GM19239 (cell line): ENCODE measurements around the gene CXCL6.

ENCODE experiments used
- DNase-seq: peaks from one replicate; pipeline ENCODE4 v3.0.0; 2011; ENCODE audit warnings: low spot score; ENCODE audit not compliant: insufficient read length
- FAIRE-seq: peaks from 2 replicates; lab custom pipeline; 2011; peaks lifted over from hg19 to GRCh38; lab: Jason Lieb, UNC

CXCL6 gene

DNA sequence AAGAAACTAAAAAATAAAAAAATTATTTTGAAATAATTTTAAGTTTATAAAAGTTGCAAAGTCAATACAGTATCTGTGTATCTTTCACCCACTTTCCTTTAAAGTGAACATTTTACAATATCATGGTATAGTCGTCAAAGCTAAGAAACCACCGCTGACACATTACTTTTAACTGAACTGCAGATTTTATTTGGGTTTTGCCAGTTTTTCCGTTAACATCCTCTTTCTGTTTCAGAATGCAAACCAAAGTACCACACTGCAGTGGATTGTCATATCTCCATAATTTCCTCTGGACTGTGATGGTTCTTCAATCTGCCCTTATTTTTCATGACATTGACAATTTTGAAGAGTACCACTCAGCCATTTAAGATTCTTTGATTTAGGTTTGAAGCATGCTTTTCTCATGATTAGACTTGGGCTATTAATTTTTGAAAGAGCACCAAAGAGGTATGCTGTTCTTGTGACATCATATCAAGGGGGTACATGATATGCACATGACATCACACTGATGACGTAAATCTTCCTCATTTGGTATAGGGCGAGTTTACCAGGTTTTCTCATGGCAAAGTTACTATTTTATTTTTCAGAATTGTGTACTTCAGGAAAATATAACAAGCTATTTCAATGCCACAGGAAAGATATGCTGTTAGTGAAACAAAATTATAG, 29.1 kb downstream of the CXCL6 start:
- no peak for DNase-seq
- no peak for FAIRE-seq

DNA sequence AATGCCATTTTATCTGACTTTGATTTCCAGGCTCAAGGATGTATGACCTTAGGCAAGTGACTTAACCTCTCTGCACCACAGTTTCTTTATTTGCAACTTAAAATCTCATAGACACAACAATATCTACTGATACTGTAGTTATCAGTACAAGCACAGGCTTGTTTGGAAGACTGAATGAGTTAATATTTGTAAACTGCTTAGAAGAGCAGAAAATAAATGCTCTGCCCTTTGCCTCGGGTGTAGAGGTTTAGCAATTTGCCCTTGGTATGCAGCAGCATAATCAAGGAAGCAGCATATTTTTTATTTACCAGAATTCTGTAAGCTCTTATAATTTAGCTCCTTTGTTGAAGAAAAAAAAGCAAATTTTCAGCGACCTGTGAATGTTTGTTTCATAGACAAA, 29.8 kb downstream of the CXCL6 start:
- FAIRE-seq (no peak), DNase-seq (no peak)

DNA sequence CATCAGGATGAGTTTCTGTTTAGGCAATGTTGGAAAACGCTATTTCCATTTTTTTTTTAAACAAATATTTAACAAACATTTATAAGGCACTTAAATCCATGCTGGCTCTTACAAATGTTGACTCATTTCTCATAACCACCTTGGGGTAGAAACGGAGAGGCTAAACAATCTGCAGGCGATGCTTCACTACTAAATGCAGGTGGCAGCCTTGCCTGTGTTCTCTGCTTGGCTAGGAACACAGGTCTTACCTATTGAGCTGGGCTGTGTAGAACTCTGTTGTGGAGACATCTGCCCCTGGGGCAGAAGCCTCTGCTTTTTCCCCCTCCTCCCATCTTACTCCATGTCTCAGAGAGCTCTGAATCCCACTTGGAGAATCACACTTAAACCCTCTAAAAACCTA, 31.3 kb downstream of the CXCL6 start:
- DNase-seq (no peak), FAIRE-seq (no peak)

DNA sequence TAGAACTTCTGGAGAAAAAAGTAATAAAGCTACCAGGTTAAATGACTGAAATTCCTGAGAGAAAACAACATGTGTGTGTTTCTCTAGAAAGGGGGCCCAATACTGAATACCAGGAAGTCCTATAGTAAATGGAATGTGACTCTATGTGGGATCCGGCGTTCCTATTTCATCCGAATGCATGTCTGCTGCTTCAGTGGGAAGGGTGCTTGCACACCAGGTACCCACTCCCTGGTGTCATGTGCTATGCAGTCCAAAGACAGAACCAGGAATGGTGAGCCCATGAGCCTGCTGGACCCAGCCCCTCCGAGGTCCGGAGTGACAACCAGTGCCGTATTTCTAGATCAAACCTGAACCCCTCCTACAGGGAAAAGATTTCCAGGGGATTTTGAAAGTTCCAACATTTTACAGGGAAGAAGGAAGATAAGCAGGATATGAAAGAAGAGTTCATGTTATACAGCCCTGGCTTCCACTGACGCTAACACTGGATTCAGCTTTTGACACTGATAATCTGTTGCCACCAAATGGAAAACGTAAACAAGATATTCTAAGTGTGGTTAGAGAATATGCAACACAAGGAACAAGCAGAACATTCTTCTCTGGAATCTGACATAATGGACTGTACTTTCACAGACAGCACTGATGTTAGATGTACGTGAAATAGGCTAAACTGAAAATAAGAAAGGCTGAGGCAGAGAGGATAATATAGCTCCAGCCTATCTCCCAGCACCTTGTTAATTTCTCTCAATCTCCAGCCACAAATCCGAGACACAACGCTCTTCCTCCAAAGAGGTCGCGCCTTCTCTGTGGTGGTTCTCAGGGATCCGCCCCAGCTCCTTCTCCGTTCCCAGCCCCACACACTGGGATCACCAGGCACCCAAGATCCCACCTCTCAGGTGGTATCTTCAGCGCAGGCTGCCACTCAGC, 32.0 kb downstream of the CXCL6 start:
- FAIRE-seq (peak; percentile 4), DNase-seq (no peak)

DNA sequence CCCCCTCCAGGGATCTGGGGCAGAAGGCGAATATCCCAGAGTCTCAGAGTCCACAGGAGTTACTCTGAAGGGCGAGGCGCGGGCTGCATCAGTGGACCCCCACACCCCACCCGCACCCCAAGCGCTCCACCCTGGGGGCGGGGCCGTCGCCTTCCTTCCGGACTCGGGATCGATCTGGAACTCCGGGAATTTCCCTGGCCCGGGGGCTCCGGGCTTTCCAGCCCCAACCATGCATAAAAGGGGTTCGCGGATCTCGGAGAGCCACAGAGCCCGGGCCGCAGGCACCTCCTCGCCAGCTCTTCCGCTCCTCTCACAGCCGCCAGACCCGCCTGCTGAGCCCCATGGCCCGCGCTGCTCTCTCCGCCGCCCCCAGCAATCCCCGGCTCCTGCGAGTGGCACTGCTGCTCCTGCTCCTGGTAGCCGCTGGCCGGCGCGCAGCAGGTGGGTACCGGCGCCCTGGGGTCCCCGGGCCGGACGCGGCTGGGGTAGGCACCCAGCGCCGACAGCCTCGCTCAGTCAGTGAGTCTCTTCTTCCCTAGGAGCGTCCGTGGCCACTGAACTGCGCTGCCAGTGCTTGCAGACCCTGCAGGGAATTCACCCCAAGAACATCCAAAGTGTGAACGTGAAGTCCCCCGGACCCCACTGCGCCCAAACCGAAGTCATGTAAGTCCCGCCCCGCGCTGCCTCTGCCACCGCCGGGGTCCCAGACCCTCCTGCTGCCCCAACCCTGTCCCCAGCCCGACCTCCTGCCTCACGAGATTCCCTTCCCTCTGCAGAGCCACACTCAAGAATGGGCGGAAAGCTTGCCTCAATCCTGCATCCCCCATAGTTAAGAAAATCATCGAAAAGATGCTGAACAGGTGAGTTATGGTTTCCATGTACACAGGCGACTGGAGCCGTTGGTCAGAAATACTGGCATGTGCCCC, 32.9 kb downstream of the CXCL6 start, which contains the start of gene CXCL1:
Gene CXCL1, plus strand, starts transcription at position 264 of the 926 bp plus-strand sequence. Its CDS starts 78 bp downstream, at position 342.
- FAIRE-seq, result no peak
- no peak for DNase-seq

DNA sequence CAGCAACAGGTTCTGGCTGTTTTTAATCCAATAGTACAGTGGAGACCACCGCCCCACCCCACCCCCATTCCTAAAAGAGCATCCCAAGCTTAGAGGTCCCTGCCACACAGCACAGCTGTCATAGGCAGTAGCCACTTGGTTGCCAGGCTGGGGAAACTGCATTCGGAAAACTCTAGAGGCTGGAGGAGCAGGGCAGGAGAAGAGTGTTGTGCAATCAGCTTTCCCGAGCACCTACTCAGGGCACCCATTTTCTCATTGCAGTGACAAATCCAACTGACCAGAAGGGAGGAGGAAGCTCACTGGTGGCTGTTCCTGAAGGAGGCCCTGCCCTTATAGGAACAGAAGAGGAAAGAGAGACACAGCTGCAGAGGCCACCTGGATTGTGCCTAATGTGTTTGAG, 33.8 kb downstream of the CXCL6 start:
- no peak for FAIRE-seq
- DNase-seq, result no peak

DNA sequence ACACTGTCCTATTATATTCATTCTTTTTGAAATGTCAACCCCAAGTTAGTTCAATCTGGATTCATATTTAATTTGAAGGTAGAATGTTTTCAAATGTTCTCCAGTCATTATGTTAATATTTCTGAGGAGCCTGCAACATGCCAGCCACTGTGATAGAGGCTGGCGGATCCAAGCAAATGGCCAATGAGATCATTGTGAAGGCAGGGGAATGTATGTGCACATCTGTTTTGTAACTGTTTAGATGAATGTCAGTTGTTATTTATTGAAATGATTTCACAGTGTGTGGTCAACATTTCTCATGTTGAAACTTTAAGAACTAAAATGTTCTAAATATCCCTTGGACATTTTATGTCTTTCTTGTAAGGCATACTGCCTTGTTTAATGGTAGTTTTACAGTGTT, 34.3 kb downstream of the CXCL6 start:
- DNase-seq, result no peak
- peak; percentile 76 for FAIRE-seq

DNA sequence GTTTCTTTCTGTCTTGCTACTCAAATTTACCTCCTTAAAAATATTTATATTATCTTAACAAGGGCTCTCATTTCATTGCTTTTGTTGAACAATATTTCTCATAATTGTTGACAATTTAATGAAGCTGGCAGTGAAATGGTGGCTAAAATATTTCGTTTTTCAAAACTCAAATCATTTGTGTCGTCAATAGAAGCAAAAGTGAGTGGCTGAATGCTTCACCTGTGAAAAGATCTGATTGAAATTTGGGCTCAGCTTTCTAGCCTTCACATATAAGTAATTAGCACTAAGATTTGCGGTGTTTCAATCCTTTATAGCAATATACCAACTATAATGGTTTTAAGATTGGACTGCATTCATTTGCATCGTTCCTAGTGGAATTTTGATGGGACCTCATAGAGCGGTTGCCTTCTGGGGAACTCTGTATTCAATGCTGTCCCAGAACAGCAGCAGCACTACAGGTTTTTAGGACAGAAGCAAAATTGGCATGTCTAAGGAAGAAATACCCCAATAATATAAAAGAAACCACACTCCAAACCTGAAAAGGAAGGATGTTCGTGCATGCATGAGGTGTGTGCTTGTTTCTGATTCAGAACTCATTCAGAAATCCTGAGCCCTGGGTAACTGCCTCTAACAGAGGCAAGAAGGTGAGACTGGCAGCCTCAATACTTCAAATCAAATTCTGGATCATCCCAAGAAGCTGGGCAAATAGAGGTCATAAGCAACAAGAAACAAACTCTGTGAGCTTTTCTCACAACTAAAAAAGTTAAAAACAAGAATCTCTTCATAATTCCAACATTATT, 35.2 kb downstream of the CXCL6 start:
- DNase-seq, result no peak
- no peak for FAIRE-seq

DNA sequence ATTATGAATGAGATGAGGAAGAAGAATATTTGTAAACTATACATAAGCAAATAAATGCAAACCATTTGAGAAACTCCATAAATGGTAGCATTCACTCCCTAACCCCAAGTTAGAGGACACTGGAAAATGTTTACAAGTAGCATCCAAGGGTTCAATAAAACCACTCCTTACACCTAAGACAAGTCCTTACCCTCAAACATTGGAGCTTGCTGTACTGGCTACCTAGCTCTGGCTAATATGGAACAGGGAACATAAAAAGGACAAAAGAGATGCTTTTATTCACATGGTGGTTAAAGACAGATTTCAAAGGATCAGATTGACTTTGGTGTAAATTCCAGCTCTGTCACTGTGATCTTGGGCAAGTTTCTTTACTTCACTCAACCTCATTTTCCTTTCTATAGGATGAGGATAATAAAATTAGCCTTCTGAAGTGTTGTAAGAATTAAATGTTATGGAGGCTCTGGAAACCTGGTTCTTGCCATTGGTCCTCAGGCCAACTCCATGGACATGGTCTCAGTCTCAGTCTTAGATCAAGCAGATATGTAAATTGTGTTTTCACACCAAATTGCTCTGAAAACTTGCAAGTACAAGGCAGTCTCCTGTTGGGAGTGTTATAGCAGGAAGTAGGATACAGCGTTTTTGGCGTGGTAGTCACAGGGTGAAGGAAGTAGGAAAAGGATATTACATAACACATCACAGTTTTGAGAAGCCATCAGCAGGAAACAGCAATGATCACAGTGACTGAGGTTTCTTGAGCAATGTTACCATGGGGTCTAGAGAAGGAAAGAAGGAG, 36.0 kb downstream of the CXCL6 start:
- DNase-seq, result no peak
- FAIRE-seq, result no peak

DNA sequence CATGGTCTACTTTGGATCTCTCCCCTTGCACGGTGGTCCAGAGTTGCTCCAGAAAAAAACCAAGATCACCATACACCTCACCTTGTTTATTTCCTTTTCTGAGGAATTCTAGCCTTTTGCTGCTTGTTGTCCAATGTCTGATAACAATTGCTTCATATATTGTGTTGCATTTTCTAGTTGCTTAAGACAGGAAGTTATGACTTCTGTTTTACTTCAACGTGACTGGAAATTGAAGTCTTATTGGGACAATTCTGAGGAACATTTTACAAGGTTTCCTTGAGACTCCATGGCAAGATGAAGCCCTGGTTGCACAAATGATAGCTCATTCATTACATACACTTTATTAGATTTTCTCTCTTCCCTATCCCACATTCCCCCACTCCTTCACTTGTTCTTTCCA, 37.9 kb downstream of the CXCL6 start:
- FAIRE-seq (no peak), DNase-seq (no peak)

DNA sequence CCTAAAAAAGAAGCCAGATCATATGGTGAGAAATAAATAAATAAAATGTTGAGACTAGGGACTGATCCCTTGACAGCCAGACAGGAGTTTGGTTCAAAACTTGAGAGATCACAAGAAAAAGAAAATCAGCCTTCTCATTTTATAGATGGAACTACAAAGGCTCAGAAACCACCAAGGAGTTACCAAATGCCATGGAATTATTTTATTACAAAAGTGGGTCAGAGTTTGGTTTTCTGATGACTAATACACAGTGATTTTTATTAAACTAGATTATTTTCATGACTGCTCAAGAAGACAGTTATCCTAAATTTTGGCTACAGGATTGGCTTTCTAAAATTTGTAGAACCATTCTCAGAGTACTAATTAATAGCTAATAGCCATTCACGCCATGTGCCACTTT, 38.9 kb downstream of the CXCL6 start:
- DNase-seq (no peak), FAIRE-seq (no peak)

DNA sequence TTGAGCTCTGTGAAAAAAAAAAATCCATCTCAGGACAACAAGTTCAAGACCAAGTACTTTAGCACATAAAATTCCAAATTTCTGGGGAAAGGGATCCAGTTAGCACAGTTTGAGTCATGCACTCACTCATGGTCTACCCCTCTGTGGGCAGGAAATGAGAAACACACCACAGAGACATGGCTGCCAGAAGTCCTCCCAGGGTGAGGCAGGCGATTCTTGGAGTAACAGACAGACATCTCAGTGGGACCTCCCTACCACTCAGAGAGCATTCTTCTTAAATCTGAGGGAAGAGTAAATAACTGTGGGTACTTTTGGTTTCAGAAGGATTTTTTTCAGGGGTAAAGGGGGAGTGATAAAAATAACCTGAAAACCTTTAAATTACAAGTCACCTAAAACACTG, 46.8 kb downstream of the CXCL6 start:
- FAIRE-seq (no peak), DNase-seq (no peak)

DNA sequence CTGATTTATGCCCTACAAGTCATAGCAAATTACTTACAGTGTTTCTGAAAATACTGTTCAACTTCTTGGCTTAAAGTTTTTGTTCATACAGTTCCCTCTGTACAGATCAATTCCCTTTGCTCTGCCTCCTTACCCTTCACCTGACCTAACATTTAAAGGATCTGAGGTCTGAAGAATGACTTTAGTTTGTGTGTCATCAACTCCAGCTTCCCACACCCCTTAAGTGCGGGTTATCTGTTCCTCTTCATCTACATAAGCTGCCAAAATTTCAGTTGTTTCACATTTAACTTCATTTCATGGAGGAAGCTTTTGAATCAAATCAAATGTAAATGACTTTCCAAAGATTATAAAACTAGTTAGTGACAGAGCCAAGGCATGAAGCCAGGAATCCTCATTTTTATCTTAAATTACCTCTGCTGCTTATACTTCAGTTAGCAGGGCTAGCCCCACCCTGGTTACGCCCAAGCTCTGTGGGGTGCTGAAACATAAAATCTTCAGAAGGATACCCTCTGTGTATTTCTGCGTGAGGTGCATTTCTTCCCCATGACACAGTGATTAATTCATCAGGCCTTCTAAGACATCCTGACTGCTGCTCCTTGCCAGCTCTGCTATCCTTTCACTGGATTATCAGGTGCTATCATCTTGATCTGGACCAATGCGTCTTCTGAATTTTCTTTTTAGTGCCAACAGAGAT, 49.2 kb downstream of the CXCL6 start:
- DNase-seq (no peak), FAIRE-seq (no peak)
